ENCODE measurements around the gene NUDT7. TPM values are rescaled to one million over a fixed set of nuclear protein-coding genes. Genes with fewer than 3 reads are reported as not detected.

NUDT7 gene
- total RNA-seq, 1 experiment from 2014 or later, result 5.2 TPM

DNA sequence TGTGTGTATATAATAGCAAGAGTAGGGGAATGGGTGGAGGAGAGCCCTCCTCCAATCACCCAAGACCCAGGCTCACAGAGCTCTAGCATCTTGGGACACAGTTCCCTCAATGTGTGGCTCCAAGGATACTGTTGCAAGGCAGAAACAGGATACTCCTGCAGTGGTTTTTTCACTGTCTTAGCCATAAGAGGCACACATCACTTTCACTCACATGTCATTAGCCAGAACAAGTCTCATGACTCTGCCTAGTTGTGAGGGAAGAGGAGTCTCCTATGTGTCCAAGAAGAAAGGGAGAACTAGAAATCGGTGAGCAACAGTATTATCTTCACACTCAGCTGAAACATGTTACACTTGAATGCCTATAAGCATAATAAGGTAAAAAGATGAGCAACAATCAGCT, 11.1 kb upstream of the NUDT7 start:
- ATAC-seq, result no peak
- RAD21 ChIA-PET (ENCODE audit: low non-redundant PET in 1 of 2, low total read pairs in 2 of 2, uncharacterized antibody in 2 of 2, unreplicated experiment in 2 of 2), result no interaction called here
- H3K79me2 ChIP-seq (ENCODE audit: insufficient read depth, low read length), result no peaks in the 10 kb centered on the region
- CTCF ChIA-PET, result no interaction called here
- TF ChIP-seq SIN3A (IDR thresholded peaks at IDR 0.05; ENCODE audit: low read depth) (no peak), CEBPB (IDR thresholded peaks at IDR 0.05; ENCODE audit: low read depth) (no peak), CBX3 (IDR thresholded peaks at IDR 0.05; ENCODE audit: low read depth) (no peak)
- DNase-seq (ENCODE audit: low read depth, low spot score), result no peak
- H3K9ac ChIP-seq (ENCODE audit: low read length), result no peak overlapping the region
- H3K27me3 ChIP-seq (ENCODE audit: insufficient read depth, low read length), result peaks cover 39% of the 10 kb centered on the region
- H3K27ac ChIP-seq (ENCODE audit: low read depth, low read length), result no peak overlapping the region
- no peak overlapping the region for H3K4me3 ChIP-seq (replicated peaks in 1 of 2; ENCODE audit: low read depth in 1 of 2, low read length in 2 of 2)
- POLR2A ChIA-PET, result no interaction called here
- H3K9me3 ChIP-seq (ENCODE audit: control insufficient read depth in 1 of 2, insufficient read depth in 1 of 2, low read depth in 1 of 2, low read length in 2 of 2), result no peaks in the 10 kb centered on the region; a peak in 1 of 4 replicates
- H3K36me3 ChIP-seq (ENCODE audit: control insufficient read depth in 1 of 2, insufficient read depth in 2 of 2, low read length in 2 of 2), result no peaks in the 10 kb centered on the region
- no peaks in the 10 kb centered on the region for H3K9me2 ChIP-seq (ENCODE audit: insufficient read depth)
- no TSS peak for BruUV-seq (replicated peaks)
- no peaks in the 10 kb centered on the region for H3K4me1 ChIP-seq (ENCODE audit: control insufficient read depth in 1 of 2, insufficient read depth in 2 of 2, low read length in 2 of 2)
- no peaks in the 10 kb centered on the region for H4K20me1 ChIP-seq (ENCODE audit: insufficient read depth)
- intact Hi-C loops (cut with micrococcal nuclease), result no loop called here
- no peak overlapping the region for H2AFZ ChIP-seq (ENCODE audit: low read depth, low read length, poor library complexity, severe bottlenecking)
- H3K4me2 ChIP-seq (ENCODE audit: low read length), result no peak overlapping the region

DNA sequence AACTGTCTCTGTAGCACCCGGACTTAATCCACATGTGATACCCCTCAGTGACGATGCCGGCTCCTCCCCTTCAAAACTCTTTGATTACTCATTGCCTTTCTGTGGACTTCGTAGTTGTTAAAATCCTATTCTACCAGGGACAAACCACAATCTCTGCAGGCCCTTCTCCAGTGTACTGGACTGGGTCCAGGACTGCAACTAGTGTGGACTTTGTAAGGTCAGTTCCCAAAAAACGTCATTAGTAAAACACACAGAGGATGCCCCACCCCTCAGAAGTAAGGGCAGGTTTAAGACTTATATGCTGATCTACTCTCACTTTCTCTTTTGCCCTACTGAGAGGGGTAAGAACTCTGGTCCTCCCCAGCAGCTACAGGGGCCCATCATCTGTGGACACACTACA, 10.5 kb upstream of the NUDT7 start:
- Histone ChIP-seq H3K4me2 (ENCODE audit: low read length) (no peak overlapping the region; the same call in 1 of the 2 replicates), H3K9me3 (ENCODE audit: control insufficient read depth in 1 of 2, insufficient read depth in 1 of 2, low read depth in 1 of 2, low read length in 2 of 2) (no peaks in the 10 kb centered on the region; a peak in 1 of 4 replicates), H3K79me2 (ENCODE audit: insufficient read depth, low read length) (no peaks in the 10 kb centered on the region), H3K27ac (ENCODE audit: low read depth, low read length) (no peak overlapping the region), H4K20me1 (ENCODE audit: insufficient read depth) (no peaks in the 10 kb centered on the region), H3K27me3 (ENCODE audit: insufficient read depth, low read length) (peaks cover 39% of the 10 kb centered on the region), H3K4me1 (ENCODE audit: control insufficient read depth in 1 of 2, insufficient read depth in 2 of 2, low read length in 2 of 2) (no peaks in the 10 kb centered on the region), H3K4me3 (replicated peaks in 1 of 2; ENCODE audit: low read depth in 1 of 2, low read length in 2 of 2) (no peak overlapping the region), H2AFZ (ENCODE audit: low read depth, low read length, poor library complexity, severe bottlenecking) (no peak overlapping the region), H3K36me3 (ENCODE audit: control insufficient read depth in 1 of 2, insufficient read depth in 2 of 2, low read length in 2 of 2) (no peaks in the 10 kb centered on the region), H3K9me2 (ENCODE audit: insufficient read depth) (no peaks in the 10 kb centered on the region), H3K9ac (ENCODE audit: low read length) (no peak overlapping the region)
- ChIA-PET POLR2A (no interaction called here), CTCF (no interaction called here), RAD21 (ENCODE audit: low non-redundant PET in 1 of 2, low total read pairs in 2 of 2, uncharacterized antibody in 2 of 2, unreplicated experiment in 2 of 2) (no interaction called here)
- DNase-seq (ENCODE audit: low read depth, low spot score) (no peak), ATAC-seq (no peak)
- intact Hi-C loops (cut with micrococcal nuclease), result no loop called here
- TF ChIP-seq CBX3 (IDR thresholded peaks at IDR 0.05; ENCODE audit: low read depth) (no peak), POLR2A (IDR thresholded peaks at IDR 0.05; ENCODE audit: borderline replicate concordance, extremely low read depth, insufficient read depth, insufficient read length) (no peak), SIN3A (IDR thresholded peaks at IDR 0.05; ENCODE audit: low read depth) (no peak), SP1 (IDR thresholded peaks at IDR 0.05; ENCODE audit: low read depth) (no peak)
- TF ChIP-seq, protein P1, sequence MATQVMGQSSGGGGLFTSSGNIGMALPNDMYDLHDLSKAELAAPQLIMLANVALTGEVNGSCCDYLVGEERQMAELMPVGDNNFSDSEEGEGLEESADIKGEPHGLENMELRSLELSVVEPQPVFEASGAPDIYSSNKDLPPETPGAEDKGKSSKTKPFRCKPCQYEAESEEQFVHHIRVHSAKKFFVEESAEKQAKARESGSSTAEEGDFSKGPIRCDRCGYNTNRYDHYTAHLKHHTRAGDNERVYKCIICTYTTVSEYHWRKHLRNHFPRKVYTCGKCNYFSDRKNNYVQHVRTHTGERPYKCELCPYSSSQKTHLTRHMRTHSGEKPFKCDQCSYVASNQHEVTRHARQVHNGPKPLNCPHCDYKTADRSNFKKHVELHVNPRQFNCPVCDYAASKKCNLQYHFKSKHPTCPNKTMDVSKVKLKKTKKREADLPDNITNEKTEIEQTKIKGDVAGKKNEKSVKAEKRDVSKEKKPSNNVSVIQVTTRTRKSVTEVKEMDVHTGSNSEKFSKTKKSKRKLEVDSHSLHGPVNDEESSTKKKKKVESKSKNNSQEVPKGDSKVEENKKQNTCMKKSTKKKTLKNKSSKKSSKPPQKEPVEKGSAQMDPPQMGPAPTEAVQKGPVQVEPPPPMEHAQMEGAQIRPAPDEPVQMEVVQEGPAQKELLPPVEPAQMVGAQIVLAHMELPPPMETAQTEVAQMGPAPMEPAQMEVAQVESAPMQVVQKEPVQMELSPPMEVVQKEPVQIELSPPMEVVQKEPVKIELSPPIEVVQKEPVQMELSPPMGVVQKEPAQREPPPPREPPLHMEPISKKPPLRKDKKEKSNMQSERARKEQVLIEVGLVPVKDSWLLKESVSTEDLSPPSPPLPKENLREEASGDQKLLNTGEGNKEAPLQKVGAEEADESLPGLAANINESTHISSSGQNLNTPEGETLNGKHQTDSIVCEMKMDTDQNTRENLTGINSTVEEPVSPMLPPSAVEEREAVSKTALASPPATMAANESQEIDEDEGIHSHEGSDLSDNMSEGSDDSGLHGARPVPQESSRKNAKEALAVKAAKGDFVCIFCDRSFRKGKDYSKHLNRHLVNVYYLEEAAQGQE (IDR thresholded peaks at IDR 0.05; ENCODE audit: low read depth), result no peak
- BruUV-seq (replicated peaks), result no TSS peak
